Mesenteric fat pad (tissue), 1 donor: Measurements from ENCODE around the gene SPI1. TPM values are rescaled to one million over a fixed set of nuclear protein-coding genes. Genes with fewer than 3 reads are reported as not detected.
A peak's percentile ranks its signal among the peaks of the same experiment; 100 is the strongest.

Experiments
- DNase-seq: peaks from one replicate; pipeline ENCODE4 v3.0.0-alpha.2; 2020; ENCODE audit warnings: low spot score
- total RNA-seq: library from RNA; stranded (reverse); fragmentation: NEBNext Ultra II Directional; extraction: Animal tissue kit (Norgen Biotek cat#: 25700); gene quantifications from one replicate; pipeline ENCODE4 v1.2.1, GENCODE V29; 2021
- donor health status: DM: yes; HTN: yes; CAD: no.

Gene SPI1
- total RNA-seq, 1 donor from 2014 or later = 74.7 TPM

- DNase-seq = peak; percentile 98
These were observed 29.6 kb upstream of the SPI1 start, which contains the start of gene SLC39A13 for GRCh38 chr11:47407746-47408590. Gene SLC39A13, plus strand, starts transcription at chr11:47408590. Its CDS starts 1,505 bp downstream, at chr11:47410095.

- DNase-seq = no peak
These were observed 28.8 kb upstream of the SPI1 start for GRCh38 chr11:47406896-47407745.

GRCh38 chr11:47403571-47403970, 25.2 kb upstream of the SPI1 start:
- DNase-seq = no peak

GRCh38 chr11:47403135-47403534, 24.8 kb upstream of the SPI1 start:
- no peak for DNase-seq

- DNase-seq = no peak
These were observed 22.5 kb upstream of the SPI1 start for GRCh38 chr11:47400768-47401279.

- no peak for DNase-seq
These were observed 21.8 kb upstream of the SPI1 start for GRCh38 chr11:47399860-47400767.

- DNase-seq = no peak
These were observed 20.2 kb upstream of the SPI1 start for GRCh38 chr11:47398551-47398950.

- no peak for DNase-seq
These were observed 19.7 kb upstream of the SPI1 start for GRCh38 chr11:47398011-47398410.

- DNase-seq = no peak
These were observed 17.6 kb upstream of the SPI1 start for GRCh38 chr11:47396049-47396320.

GRCh38 chr11:47395223-47396048, 17.1 kb upstream of the SPI1 start:
- no peak for DNase-seq

- DNase-seq = no peak
These were observed 16.2 kb upstream of the SPI1 start for GRCh38 chr11:47394322-47395222.

- no peak for DNase-seq
These were observed 15.6 kb upstream of the SPI1 start for GRCh38 chr11:47394050-47394321.

- no peak for DNase-seq
These were observed 15.1 kb upstream of the SPI1 start for GRCh38 chr11:47393163-47394049.

GRCh38 chr11:47392546-47393162, 14.3 kb upstream of the SPI1 start:
- no peak for DNase-seq

GRCh38 chr11:47391711-47392432, 13.5 kb upstream of the SPI1 start:
- no peak for DNase-seq

GRCh38 chr11:47391077-47391583, 12.8 kb upstream of the SPI1 start:
- no peak for DNase-seq

GRCh38 chr11:47390422-47390760, 12.0 kb upstream of the SPI1 start:
- no peak for DNase-seq
